Fibroblast of lung (primary cell): ENCODE data around the gene KCNJ6. TPM values are rescaled to one million over a fixed set of nuclear protein-coding genes. Genes with fewer than 3 reads are reported as not detected.

Experiments used
- DNase-seq, 2 donors: peaks; one replicate each; pipeline versions ENCODE4 v3.0.0 to v3.0.0-alpha.2; 2010; ENCODE audit warnings: low read depth in 2 of 2
- H2AFZ ChIP-seq: 2 replicates; pipeline ENCODE4 v1.5.1; 2012; ENCODE audit warnings: low read length, control low read depth, inconsistent platforms
- H3K27ac ChIP-seq: 2 replicates; pipeline ENCODE4 v1.5.1; 2011; ENCODE audit warnings: low read length, control low read depth; ENCODE audit not compliant: insufficient read depth
- H3K27me3 ChIP-seq: 2 replicates; pipeline ENCODE4 v1.5.1; 2011; ENCODE audit warnings: mild to moderate bottlenecking, low read length; ENCODE audit not compliant: control insufficient read depth, insufficient read depth
- H3K36me3 ChIP-seq: 2 replicates; pipeline ENCODE4 v1.5.1; 2011; ENCODE audit warnings: low read length; ENCODE audit not compliant: control insufficient read depth, insufficient read depth
- H3K4me1 ChIP-seq: 2 replicates; pipeline ENCODE4 v1.5.1; 2011; ENCODE audit warnings: low read length; ENCODE audit not compliant: control insufficient read depth, insufficient read depth; ENCODE audit errors: extremely low read depth
- H3K4me2 ChIP-seq: 2 replicates; pipeline ENCODE4 v1.5.1; 2011; ENCODE audit warnings: low read length, control low read depth; ENCODE audit not compliant: insufficient read depth; ENCODE audit errors: extremely low read depth
- H3K4me3 ChIP-seq, 4 experiments: fragments of 200-600 bp in 1 of 4; sonication (generic) in 1 of 4; replicated peaks in 1 of 4; 2 replicates each; pipeline ENCODE4 v1.5.1; 2011 to 2016; ENCODE audit warnings: low read length in 4 of 4, low read depth in 3 of 4, mild to moderate bottlenecking in 3 of 4, control low read depth in 2 of 4, inconsistent platforms in 1 of 4, mixed read lengths in 1 of 4; ENCODE audit not compliant: insufficient read depth in 1 of 4; ENCODE audit errors: control extremely low read depth in 1 of 4
- H3K79me2 ChIP-seq: 2 replicates; pipeline ENCODE4 v1.5.1; 2012; ENCODE audit warnings: mild to moderate bottlenecking, low read length, inconsistent platforms; ENCODE audit not compliant: control insufficient read depth, insufficient read depth
- H3K9ac ChIP-seq: 2 replicates; pipeline ENCODE4 v1.5.1; 2011; ENCODE audit warnings: mild to moderate bottlenecking, low read length, control low read depth; ENCODE audit not compliant: insufficient read depth
- H3K9me3 ChIP-seq: 2 replicates; pipeline ENCODE4 v1.5.1; 2012; ENCODE audit warnings: low read depth, low read length; ENCODE audit not compliant: control insufficient read depth, insufficient read depth
- H4K20me1 ChIP-seq: 2 replicates; pipeline ENCODE4 v1.5.1; 2011; ENCODE audit warnings: low read length; ENCODE audit not compliant: control insufficient read depth, insufficient read depth; ENCODE audit errors: extremely low read depth
- EZH2 ChIP-seq: IDR thresholded peaks from 2 replicates; pipeline ENCODE4 v1.5.1; 2012; ENCODE audit warnings: low read length, control low read depth, mild to moderate bottlenecking; ENCODE audit errors: missing control alignments
- polyA plus RNA-seq, 2 donors: library from polyadenylated mRNA; depleted of rRNA in 1 of 2; stranded (reverse) in 1 of 2; unstranded in 1 of 2; fragments of >200 nt; gene quantifications; 2 replicates each; pipeline ENCODE4 v1.2.1, GENCODE V29; 2011 to 2012; ENCODE audit warnings: missing spikeins in 1 of 2
- total RNA-seq: library from RNA; depleted of rRNA; stranded (reverse); fragments of >200 nt; gene quantifications from 2 replicates; pipeline ENCODE4 v1.2.1, GENCODE V29; 2014
- TF ChIP-seq, protein P1 (sequence below), 2 donors: IDR thresholded peaks in 1 of 2; conservative IDR thresholded peaks in 1 of 2; 1 replicate in 1 of 2; 2 replicates in 1 of 2; pipeline ENCODE4 v1.5.1; 2011 to 2012; ENCODE audit warnings: low read length in 2 of 2, control low read depth in 1 of 2, inconsistent platforms in 1 of 2, low read depth in 1 of 2, mild to moderate bottlenecking in 1 of 2

KCNJ6 gene
- total and polyA plus RNA-seq, 2 donors (not counting 1 experiment from before 2014, with no cell fraction given): under 0.01 to 7.6 TPM

- no peak for DNase-seq
- H3K36me3 ChIP-seq: no peaks in the 10 kb centered on the region
- H3K4me2 ChIP-seq: no peak overlapping the region
- H3K9ac ChIP-seq: no peak overlapping the region
- no peaks in the 10 kb centered on the region for H3K9me3 ChIP-seq
- TF ChIP-seq, protein P1, sequence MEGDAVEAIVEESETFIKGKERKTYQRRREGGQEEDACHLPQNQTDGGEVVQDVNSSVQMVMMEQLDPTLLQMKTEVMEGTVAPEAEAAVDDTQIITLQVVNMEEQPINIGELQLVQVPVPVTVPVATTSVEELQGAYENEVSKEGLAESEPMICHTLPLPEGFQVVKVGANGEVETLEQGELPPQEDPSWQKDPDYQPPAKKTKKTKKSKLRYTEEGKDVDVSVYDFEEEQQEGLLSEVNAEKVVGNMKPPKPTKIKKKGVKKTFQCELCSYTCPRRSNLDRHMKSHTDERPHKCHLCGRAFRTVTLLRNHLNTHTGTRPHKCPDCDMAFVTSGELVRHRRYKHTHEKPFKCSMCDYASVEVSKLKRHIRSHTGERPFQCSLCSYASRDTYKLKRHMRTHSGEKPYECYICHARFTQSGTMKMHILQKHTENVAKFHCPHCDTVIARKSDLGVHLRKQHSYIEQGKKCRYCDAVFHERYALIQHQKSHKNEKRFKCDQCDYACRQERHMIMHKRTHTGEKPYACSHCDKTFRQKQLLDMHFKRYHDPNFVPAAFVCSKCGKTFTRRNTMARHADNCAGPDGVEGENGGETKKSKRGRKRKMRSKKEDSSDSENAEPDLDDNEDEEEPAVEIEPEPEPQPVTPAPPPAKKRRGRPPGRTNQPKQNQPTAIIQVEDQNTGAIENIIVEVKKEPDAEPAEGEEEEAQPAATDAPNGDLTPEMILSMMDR (conservative IDR thresholded peaks at IDR 0.05 in 1 of 2, IDR thresholded peaks at IDR 0.05 in 1 of 2; ENCODE audit: low read depth in 1 of 2, low read length in 2 of 2): no peak
- H3K79me2 ChIP-seq: no peaks in the 10 kb centered on the region
- no peak overlapping the region for H3K27ac ChIP-seq
- no peaks in the 10 kb centered on the region for H4K20me1 ChIP-seq
- H3K4me1 ChIP-seq: no peaks in the 10 kb centered on the region
- no peak overlapping the region for H3K4me3 ChIP-seq
- H2AFZ ChIP-seq: no peak overlapping the region
- no peaks in the 10 kb centered on the region for H3K27me3 ChIP-seq
Observed at GRCh38 chr21:37903396-37903795, 12.9 kb downstream of the KCNJ6 start.

- no peaks in the 10 kb centered on the region for H4K20me1 ChIP-seq
- no peak overlapping the region for H3K4me2 ChIP-seq
- no peak overlapping the region for H2AFZ ChIP-seq
- no peak overlapping the region for H3K9ac ChIP-seq
- no peaks in the 10 kb centered on the region for H3K9me3 ChIP-seq
- no peaks in the 10 kb centered on the region for H3K27me3 ChIP-seq
- H3K4me3 ChIP-seq: no peak overlapping the region
- no peak for TF ChIP-seq EZH2
- TF ChIP-seq, protein P1 (conservative IDR thresholded peaks at IDR 0.05 in 1 of 2, IDR thresholded peaks at IDR 0.05 in 1 of 2; ENCODE audit: low read depth in 1 of 2, low read length in 2 of 2): no peak
- no peaks in the 10 kb centered on the region for H3K4me1 ChIP-seq
- no peaks in the 10 kb centered on the region for H3K36me3 ChIP-seq
- H3K79me2 ChIP-seq: no peaks in the 10 kb centered on the region
- H3K27ac ChIP-seq: no peak overlapping the region
- DNase-seq: no peak
Observed at GRCh38 chr21:37899146-37899545, 17.1 kb downstream of the KCNJ6 start.

DNA sequence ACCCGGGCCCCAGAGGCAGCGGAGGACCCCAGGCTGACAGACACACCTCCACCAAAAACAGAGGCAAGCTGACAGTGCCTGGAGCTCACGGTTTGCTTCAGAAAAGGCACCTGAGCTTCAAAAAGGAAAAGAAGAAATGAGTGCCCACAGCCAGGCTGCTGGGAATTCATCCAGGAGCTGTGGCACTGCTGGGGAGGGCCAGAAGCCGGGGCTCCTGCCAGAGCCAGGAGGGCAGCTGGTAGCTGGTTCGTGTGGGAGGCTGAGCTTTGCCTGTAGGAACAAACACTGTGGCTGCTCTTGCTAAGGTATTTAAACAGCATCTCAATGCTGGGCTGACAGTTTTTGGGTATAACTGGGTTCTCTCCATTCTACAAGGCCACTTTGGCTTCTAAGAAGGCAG, 19.5 kb downstream of the KCNJ6 start:
- H3K79me2 ChIP-seq: no peaks in the 10 kb centered on the region
- H3K4me2 ChIP-seq: no peak overlapping the region
- H3K4me1 ChIP-seq: no peaks in the 10 kb centered on the region
- H2AFZ ChIP-seq: no peak overlapping the region
- no peaks in the 10 kb centered on the region for H3K9me3 ChIP-seq
- no peak overlapping the region for H3K9ac ChIP-seq
- no peak for DNase-seq
- H3K36me3 ChIP-seq: no peaks in the 10 kb centered on the region
- TF ChIP-seq, protein P1 (conservative IDR thresholded peaks at IDR 0.05 in 1 of 2, IDR thresholded peaks at IDR 0.05 in 1 of 2; ENCODE audit: low read depth in 1 of 2, low read length in 2 of 2): no peak
- no peak for TF ChIP-seq EZH2
- no peak overlapping the region for H3K27ac ChIP-seq
- H3K4me3 ChIP-seq: no peak overlapping the region
- no peaks in the 10 kb centered on the region for H3K27me3 ChIP-seq
- H4K20me1 ChIP-seq: no peaks in the 10 kb centered on the region
